Stimulated activated CD8-positive, alpha-beta memory T cell treated with anti-CD3 and anti-CD28 coated beads, Interleukin-2, amount 100 ng/mL, for 1 hour (primary cell): Measurements from ENCODE around the gene TAS2R42.

ENCODE experiments used
- DNase-seq, 2 donors: peaks; one replicate each; pipeline ENCODE4 v3.0.0-alpha.2; 2020; ENCODE audit warnings: low read depth in 2 of 2

Gene TAS2R42

GRCh38 chr12:11186837-11187236, at the start of gene TAS2R42:
Gene TAS2R42, minus strand, starts transcription at chr12:11186937. Its CDS starts 0 bp downstream, at chr12:11186937.
- DNase-seq = no peak

- DNase-seq = no peak
These were observed 46.8 kb upstream of the TAS2R42 start for GRCh38 chr12:11233532-11233931.

GRCh38 chr12:11228296-11228879, 41.7 kb upstream of the TAS2R42 start:
- DNase-seq = no peak

GRCh38 chr12:11227373-11227772, 40.6 kb upstream of the TAS2R42 start:
- DNase-seq = no peak

GRCh38 chr12:11209113-11209512, 22.4 kb upstream of the TAS2R42 start:
- DNase-seq = no peak

- DNase-seq = no peak
These were observed 17.4 kb upstream of the TAS2R42 start for GRCh38 chr12:11204173-11204572.

GRCh38 chr12:11202811-11203210, 16.1 kb upstream of the TAS2R42 start:
- no peak for DNase-seq

GRCh38 chr12:11183011-11183410, 3.7 kb downstream of the TAS2R42 start:
- no peak for DNase-seq

GRCh38 chr12:11182529-11182928, 4.2 kb downstream of the TAS2R42 start:
- no peak for DNase-seq

GRCh38 chr12:11178250-11178649, 8.5 kb downstream of the TAS2R42 start:
- no peak for DNase-seq

- DNase-seq = no peak
These were observed 12.7 kb downstream of the TAS2R42 start for GRCh38 chr12:11174022-11174421.

GRCh38 chr12:11171969-11172675, 14.6 kb downstream of the TAS2R42 start:
- no peak for DNase-seq

- DNase-seq = peak; percentile 72 to 73
These were observed 15.4 kb downstream of the TAS2R42 start, which contains the start of gene SMIM10L1 for GRCh38 chr12:11171145-11171968. Gene SMIM10L1, plus strand, starts transcription at chr12:11171194. Its CDS starts 163 bp downstream, at chr12:11171357.

GRCh38 chr12:11170810-11171144, 16.0 kb downstream of the TAS2R42 start:
- no peak for DNase-seq

GRCh38 chr12:11166300-11166699, 20.4 kb downstream of the TAS2R42 start:
- DNase-seq = no peak

GRCh38 chr12:11164384-11164783, 22.4 kb downstream of the TAS2R42 start:
- DNase-seq = no peak

- no peak for DNase-seq
These were observed 24.2 kb downstream of the TAS2R42 start for GRCh38 chr12:11162502-11162901.

- DNase-seq = no peak
These were observed 27.8 kb downstream of the TAS2R42 start for GRCh38 chr12:11158885-11159444.

- DNase-seq = no peak
These were observed 32.3 kb downstream of the TAS2R42 start for GRCh38 chr12:11154400-11154925.

- DNase-seq = no peak
These were observed 34.0 kb downstream of the TAS2R42 start for GRCh38 chr12:11152725-11153124.

- DNase-seq = no peak
These were observed 35.9 kb downstream of the TAS2R42 start for GRCh38 chr12:11150832-11151231.

- no peak for DNase-seq
These were observed 39.3 kb downstream of the TAS2R42 start for GRCh38 chr12:11147420-11147819.
